Esophagus muscularis mucosa (tissue), 4 donors: ENCODE results near the gene ATPAF1. TPM values are rescaled to one million over a fixed set of nuclear protein-coding genes. Genes with fewer than 3 reads are reported as not detected.
"Not testable (repeated sequence)": the region's sequence is repeated elsewhere in the genome, so short reads cannot be mapped to it uniquely, and the experiment has no call there.

Experiments used
- DNase-seq: peaks from one replicate; pipeline ENCODE4 v3.0.0-alpha.2; 2017; ENCODE audit errors: extremely low spot score
- H3K27ac ChIP-seq, 4 donors: fragments of 200-600 bp; sonication (generic); replicated peaks in 1 of 4; 1 replicate in 3 of 4; 2 replicates in 1 of 4; pipeline ENCODE4 v1.5.1; 2016 to 2019; ENCODE audit warnings: mild to moderate bottlenecking in 1 of 4
- H3K27me3 ChIP-seq, 4 donors: fragments of 200-600 bp; sonication (generic); one replicate each; pipeline versions ENCODE4 v1.5.1 to v1.6.0; 2016 to 2019
- H3K36me3 ChIP-seq, 4 donors: fragments of 200-600 bp; sonication (generic); one replicate each; pipeline ENCODE4 v1.5.1; 2016 to 2019
- H3K4me1 ChIP-seq, 4 donors: fragments of 200-600 bp; sonication (generic); one replicate each; pipeline ENCODE4 v1.5.1; 2016 to 2019
- H3K4me3 ChIP-seq, 4 donors: fragments of 200-600 bp; sonication (generic); 1 replicate in 2 of 4; 2 replicates in 2 of 4; pipeline ENCODE4 v1.5.1; 2016 to 2019; ENCODE audit warnings: mild to moderate bottlenecking in 4 of 4, moderate library complexity in 1 of 4
- H3K9me3 ChIP-seq, 4 donors: fragments of 200-600 bp; sonication (generic); 1 replicate in 3 of 4; 2 replicates in 1 of 4; pipeline ENCODE4 v1.5.1; 2016 to 2019
- EP300 ChIP-seq: sonication (generic); formaldehyde crosslinking; IDR thresholded peaks from one replicate; pipeline ENCODE4 v1.6.1; 2017; ENCODE audit warnings: antibody characterized with exemption
- POLR2A ChIP-seq: fragments of 450-650 bp; IDR thresholded peaks from one replicate; pipeline ENCODE4 v1.6.1; 2017; ENCODE audit warnings: antibody characterized with exemption, moderate library complexity, mild to moderate bottlenecking, low read depth
- POLR2AphosphoS5 ChIP-seq, 2 donors: sonication (generic); formaldehyde crosslinking; IDR thresholded peaks; one replicate each; pipeline ENCODE4 v1.6.1; 2017; ENCODE audit warnings: antibody characterized with exemption in 2 of 2
- WGBS: methylation state at CpG from one replicate; pipeline ENCODE4 v1.1.5; 2018; 5-methylcytosine and 5-hydroxymethylcytosine counted together
- intact Hi-C: fragments of 100-400 bp; cut with DNase I; formaldehyde crosslinking; loops from one replicate; pipeline ENCODE4 v1.15.1; 2023
- total RNA-seq, 4 donors: library from RNA; depleted of rRNA; stranded (reverse); fragments of >200 nt; gene quantifications; one replicate each; pipeline versions ENCODE4 v1.1.0 to v1.2.1, GENCODE V29; 2016
- TF ChIP-seq, protein P1 (sequence below), 3 experiments: fragments of 200-600 bp in 2 of 3; fragments of 450-650 bp in 1 of 3; sonication (generic) in 2 of 3; IDR thresholded peaks; one replicate each; pipeline ENCODE4 v1.5.1; 2017 to 2019; ENCODE audit warnings: antibody characterized with exemption in 3 of 3, mild to moderate bottlenecking in 2 of 3, moderate library complexity in 1 of 3

ATPAF1 gene
- total RNA-seq, 4 donors from 2014 or later = 64.4 to 88.0 (median 68.5) TPM

DNA sequence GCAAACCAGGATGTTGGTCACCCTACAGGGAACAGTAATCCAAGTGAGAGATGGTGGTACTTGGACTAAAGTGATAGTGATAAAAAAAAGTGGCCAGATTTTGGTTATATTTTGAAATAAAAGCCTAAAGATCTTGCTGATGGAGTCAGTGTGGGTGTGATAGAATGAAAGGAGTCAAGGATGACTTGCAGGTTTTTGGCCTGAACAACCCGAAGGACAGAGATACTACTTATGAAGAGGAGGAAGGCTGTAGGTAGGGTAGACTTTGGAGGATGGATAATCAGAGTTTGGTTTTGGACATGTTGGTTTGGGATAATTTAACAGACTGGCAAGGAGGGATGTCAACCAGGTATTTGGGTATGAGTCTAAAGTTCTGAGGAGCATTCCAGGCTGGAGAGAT, 2.0 kb upstream of the ATPAF1 start:
- 90% methylated on average over 1 of the region's 1 CpG for WGBS
- Histone ChIP-seq H3K27me3 (no peaks in the 10 kb centered on the region), H3K9me3 (no peaks in the 10 kb centered on the region), H3K4me3 (no peak overlapping the region), H3K4me1 (peaks cover 13 to 34% (median 31%) of the 10 kb centered on the region in 4 donors), H3K36me3 (peaks cover 4 to 26% (median 11%) of the 10 kb centered on the region in 4 donors), H3K27ac (no peak overlapping the region)
- intact Hi-C loops = no loop called here
- DNase-seq = no peak
- TF ChIP-seq POLR2AphosphoS5 (IDR thresholded peaks at IDR 0.05) (no peak), POLR2A (no peak), EP300 (no peak)
- TF ChIP-seq, protein P1, sequence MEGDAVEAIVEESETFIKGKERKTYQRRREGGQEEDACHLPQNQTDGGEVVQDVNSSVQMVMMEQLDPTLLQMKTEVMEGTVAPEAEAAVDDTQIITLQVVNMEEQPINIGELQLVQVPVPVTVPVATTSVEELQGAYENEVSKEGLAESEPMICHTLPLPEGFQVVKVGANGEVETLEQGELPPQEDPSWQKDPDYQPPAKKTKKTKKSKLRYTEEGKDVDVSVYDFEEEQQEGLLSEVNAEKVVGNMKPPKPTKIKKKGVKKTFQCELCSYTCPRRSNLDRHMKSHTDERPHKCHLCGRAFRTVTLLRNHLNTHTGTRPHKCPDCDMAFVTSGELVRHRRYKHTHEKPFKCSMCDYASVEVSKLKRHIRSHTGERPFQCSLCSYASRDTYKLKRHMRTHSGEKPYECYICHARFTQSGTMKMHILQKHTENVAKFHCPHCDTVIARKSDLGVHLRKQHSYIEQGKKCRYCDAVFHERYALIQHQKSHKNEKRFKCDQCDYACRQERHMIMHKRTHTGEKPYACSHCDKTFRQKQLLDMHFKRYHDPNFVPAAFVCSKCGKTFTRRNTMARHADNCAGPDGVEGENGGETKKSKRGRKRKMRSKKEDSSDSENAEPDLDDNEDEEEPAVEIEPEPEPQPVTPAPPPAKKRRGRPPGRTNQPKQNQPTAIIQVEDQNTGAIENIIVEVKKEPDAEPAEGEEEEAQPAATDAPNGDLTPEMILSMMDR (IDR thresholded peaks at IDR 0.05) = no peak

DNA sequence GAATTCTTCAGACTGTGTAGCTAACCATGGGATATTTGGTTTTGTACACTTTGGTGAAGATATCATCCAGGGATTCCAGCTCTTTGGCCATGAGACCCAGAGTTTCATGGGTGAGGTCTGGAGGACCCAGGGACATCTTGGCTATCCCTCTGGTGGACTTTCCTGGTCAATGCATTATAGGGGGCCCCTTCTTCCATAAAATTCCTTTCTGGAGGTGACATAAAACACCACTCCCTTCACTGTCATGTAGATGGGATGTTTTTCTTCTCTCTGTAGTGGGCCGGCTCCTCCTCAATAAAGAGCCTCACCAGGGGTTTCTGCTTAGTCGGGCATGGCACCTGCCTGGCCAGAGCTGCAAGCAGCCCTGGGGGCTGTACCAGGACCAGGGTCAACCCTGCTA, 2.2 kb downstream of the ATPAF1 start:
- intact Hi-C loops = loop anchor here (5.0 kb wide), 1 partner anchor 49 kb away; the partner anchor contains the start of gene MOB3C
- Histone ChIP-seq H3K4me1 (peaks cover 13 to 44% (median 35%) of the 10 kb centered on the region in 4 donors), H3K4me3 (no peak overlapping the region), H3K9me3 (no peaks in the 10 kb centered on the region), H3K27ac (no peak overlapping the region), H3K36me3 (peaks cover 3 to 37% (median 18%) of the 10 kb centered on the region in 4 donors), H3K27me3 (no peaks in the 10 kb centered on the region)
- no peak for TF ChIP-seq POLR2AphosphoS5 (IDR thresholded peaks at IDR 0.05)
- no peak for DNase-seq
- 74% methylated on average over 2 of the region's 2 CpGs for WGBS

DNA sequence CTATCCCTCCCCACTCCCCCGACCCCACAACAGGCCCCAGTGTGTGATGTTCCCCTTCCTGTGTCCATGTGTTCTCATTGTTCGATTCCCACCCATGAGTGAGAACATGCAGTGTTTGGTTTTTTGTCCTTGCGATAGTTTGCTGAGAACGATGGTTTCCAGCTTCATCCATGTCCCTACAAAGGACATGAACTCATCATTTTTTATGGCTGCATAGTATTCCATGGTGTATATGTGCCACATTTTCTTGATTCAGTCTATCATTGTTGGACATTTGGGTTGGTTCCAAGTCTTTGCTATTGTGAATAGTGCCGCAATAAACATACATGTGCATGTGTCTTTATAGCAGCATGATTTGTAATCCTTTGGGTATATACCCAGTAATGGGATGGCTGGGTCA, 5.2 kb downstream of the ATPAF1 start:
- peaks cover 3 to 62% (median 35%) of the 10 kb centered on the region in 4 donors for H3K36me3 ChIP-seq
- H3K4me1 ChIP-seq = peaks cover 13 to 36% (median 30%) of the 10 kb centered on the region in 4 donors
- H3K4me3 ChIP-seq, H3K27ac ChIP-seq, H3K9me3 ChIP-seq, DNase-seq, H3K27me3 ChIP-seq, intact Hi-C loops: not testable (repeated sequence)
- 92% methylated on average over 4 of the region's 5 CpGs for WGBS

DNA sequence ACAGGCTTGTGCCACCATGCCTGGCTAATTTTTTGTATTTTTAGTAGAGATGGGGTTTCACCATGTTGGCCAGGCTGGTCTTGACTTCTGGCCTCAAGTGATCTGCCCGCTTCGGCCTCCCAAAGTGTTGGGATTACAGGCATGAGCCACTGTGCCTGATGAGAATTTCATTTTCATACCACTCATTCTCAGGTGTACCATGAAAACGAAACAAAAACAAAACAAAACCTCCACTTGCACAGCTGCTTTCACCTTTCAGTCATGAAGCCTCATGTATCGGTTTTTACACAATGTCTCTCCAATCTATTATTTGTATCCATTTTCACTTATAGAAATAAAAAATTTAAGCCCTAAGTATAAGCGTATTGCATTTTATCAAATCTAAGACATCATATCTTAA, 8.0 kb downstream of the ATPAF1 start:
- intact Hi-C loops = not testable (repeated sequence)
- WGBS = 96% methylated on average over 5 of the region's 5 CpGs

DNA sequence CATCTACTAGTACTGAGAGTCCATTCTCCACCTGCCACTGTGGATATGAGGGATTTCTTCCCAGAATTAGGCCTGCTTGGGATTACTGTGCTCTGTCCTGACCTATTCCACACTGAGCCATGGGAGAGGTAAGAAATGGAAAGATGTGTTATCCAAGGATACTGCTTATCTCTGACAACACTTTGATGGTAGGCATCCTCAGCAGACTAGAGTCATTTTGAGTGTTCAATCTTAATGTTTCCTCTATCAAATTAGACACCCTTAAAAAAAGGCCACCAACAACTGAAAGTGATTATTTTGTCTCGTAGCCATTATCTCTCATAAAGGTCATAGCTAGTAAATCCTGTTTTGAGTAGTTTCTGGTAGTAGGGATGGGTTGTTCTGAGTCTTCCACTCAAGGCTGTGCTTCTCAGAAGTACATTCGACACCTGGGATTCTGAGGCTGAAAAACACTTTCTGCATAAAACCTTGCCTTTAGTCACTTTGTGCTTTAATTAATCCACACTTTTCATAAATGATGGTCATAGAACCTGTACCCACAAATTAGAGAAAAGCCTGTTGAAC, 8.8 kb downstream of the ATPAF1 start:
- no peak overlapping the region for H3K27ac ChIP-seq
- peaks cover 0 to 17% (median 14%) of the 10 kb centered on the region in 4 donors for H3K4me1 ChIP-seq
- intact Hi-C loops = no loop called here
- no peaks in the 10 kb centered on the region for H3K27me3 ChIP-seq
- H3K36me3 ChIP-seq = peaks cover 2 to 83% (median 50%) of the 10 kb centered on the region in 4 donors
- WGBS = 64% methylated on average over 2 of the region's 2 CpGs
- no peaks in the 10 kb centered on the region for H3K9me3 ChIP-seq
- no peak for DNase-seq
- no peak overlapping the region for H3K4me3 ChIP-seq
- no peak for TF ChIP-seq POLR2A
- no peak for TF ChIP-seq EP300
- TF ChIP-seq, protein P1 (IDR thresholded peaks at IDR 0.05) = no peak
- no peak for TF ChIP-seq POLR2AphosphoS5 (IDR thresholded peaks at IDR 0.05)

More for the DNA sequence above, 8.0 kb downstream of the ATPAF1 start:
- H3K27ac ChIP-seq, H3K4me3 ChIP-seq, DNase-seq, H3K27me3 ChIP-seq, H3K9me3 ChIP-seq: not testable (repeated sequence)
- peaks cover 3 to 84% (median 50%) of the 10 kb centered on the region in 4 donors for H3K36me3 ChIP-seq
- peaks cover 0 to 23% (median 18%) of the 10 kb centered on the region in 4 donors for H3K4me1 ChIP-seq

DNA sequence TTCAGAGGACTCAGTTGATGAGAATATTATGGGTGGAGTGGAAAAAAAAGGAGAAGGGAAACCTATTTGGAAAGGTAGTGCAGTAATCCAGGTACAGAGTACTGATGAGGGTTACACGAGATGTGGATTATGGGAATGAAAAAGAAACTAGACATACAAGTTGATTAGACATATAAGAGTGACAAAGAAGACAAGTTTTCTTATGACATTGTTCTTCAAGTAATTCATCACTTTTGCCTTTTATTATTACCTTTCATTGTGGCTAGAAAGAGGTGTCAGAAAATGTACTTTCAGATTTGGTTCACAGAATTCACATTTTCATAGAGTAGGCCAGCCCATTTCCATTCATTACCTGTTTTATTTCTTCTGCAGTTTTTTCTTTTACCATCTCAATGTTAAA, 10.4 kb downstream of the ATPAF1 start:
- peaks cover 0 to 80% (median 47%) of the 10 kb centered on the region in 4 donors for H3K36me3 ChIP-seq

More for the DNA sequence above, 10.4 kb downstream of the ATPAF1 start:
- Histone ChIP-seq H3K27ac (peak overlapping the region in 2 of 4 donors; percentile 47 to 50), H3K27me3 (no peaks in the 10 kb centered on the region), H3K9me3 (no peaks in the 10 kb centered on the region), H3K4me1 (peaks cover 0 to 30% (median 19%) of the 10 kb centered on the region in 4 donors), H3K4me3 (no peak overlapping the region)
- TF ChIP-seq EP300 = no peak
- no peak for TF ChIP-seq POLR2AphosphoS5 (IDR thresholded peaks at IDR 0.05)
- TF ChIP-seq, protein P1 (IDR thresholded peaks at IDR 0.05) = no peak
- no peak for TF ChIP-seq POLR2A
- no peak for DNase-seq
- intact Hi-C loops = no loop called here
- 88% methylated on average over 1 of the region's 1 CpG for WGBS
